ENCODE data around the gene INCA1.
"Not testable (repeated sequence)": the region's sequence is repeated elsewhere in the genome, so short reads cannot be mapped to it uniquely, and the experiment has no call there.

The INCA1 gene

DNA sequence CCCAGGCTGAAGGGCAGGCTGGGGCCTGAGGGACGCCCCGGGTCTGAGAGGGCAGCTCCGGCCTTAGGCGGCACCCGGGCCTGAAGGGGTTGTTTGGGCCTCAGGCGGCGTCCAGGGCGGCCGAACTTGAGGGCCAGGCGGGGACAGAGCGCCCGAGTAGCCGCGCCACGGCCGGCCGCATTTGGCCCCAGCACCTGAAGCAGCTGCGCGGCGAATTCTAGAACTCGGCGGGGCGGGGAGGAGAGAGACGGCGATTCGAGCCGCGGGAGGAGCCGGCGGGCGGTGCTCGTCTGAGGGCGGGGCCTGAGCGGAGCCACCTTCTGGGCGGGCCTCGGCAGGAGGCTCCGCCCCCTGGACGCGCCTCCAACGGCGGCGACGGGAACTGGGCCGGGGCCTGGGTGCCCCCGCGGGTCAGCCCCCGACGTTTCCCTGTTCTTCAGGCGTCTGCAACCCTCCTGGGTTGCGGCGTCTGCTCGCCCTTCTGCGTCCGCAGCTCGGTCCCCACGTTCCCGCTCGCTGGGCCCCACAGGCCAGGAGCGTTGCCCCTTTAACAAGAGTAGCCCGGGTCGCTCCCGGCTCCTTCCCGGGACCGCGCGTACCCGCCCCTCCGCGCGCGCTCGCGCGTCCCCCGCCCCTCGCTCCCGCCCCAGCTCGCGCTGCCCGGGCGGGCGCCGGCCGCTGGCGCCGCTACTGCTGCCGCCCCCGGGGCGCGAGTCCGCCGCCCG lies at the start of gene INCA1, which contains the start of gene KIF1C:
Gene INCA1, minus strand, starts transcription at position 221 of the 725 bp plus-strand sequence. CDS start 3,085 bp downstream, outside the sequence.
Gene KIF1C, plus strand, starts transcription at position 649 of the 725 bp plus-strand sequence. CDS start 2,297 bp downstream, outside the sequence.
- in situ Hi-C loops (cut with MboI; ENCODE audit: low sequenced_read_pairs) = no loop called here

DNA sequence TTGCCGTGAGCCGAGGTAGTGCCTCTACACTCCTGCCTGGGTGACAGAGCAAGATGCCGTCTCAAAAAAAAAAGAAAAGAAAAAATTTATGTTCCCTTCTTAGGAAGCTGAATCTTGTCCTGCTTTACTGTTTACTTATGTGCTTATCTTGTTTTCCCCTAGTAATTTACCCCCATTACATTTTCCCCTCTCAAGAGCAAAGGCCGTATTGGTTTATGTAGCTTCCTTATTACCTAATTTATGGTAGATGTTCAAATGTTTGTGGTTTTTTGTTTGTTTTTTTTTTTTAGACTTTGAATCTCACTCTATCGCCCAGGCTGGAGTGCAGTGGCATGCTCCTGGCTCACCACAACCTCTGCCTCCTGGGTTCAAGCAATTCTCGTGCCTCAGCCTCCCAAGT lies 48.2 kb upstream of the INCA1 start:
- in situ Hi-C loops (cut with MboI; ENCODE audit: low sequenced_read_pairs) = no loop called here

DNA sequence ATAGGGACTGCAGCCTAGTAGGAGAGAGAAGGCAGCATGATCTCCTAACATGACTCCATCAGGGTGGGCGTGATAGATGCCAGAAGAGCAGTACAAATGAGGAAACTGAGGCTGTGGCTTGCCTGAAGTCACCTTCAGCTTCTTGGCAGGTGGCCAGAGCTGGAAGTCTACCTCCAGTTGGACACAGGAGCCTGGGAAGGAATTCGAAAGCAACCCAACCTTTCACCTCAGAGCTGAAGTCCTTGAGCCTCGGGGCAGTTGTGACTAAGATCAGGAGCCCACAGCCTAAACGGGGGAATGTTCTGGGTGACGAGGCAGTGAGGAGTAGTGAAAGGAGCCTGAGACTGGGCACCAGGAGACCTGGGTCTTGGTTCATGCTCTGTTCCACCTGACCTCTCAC lies 47.3 kb upstream of the INCA1 start:
- in situ Hi-C loops (cut with MboI; ENCODE audit: low sequenced_read_pairs) = no loop called here

DNA sequence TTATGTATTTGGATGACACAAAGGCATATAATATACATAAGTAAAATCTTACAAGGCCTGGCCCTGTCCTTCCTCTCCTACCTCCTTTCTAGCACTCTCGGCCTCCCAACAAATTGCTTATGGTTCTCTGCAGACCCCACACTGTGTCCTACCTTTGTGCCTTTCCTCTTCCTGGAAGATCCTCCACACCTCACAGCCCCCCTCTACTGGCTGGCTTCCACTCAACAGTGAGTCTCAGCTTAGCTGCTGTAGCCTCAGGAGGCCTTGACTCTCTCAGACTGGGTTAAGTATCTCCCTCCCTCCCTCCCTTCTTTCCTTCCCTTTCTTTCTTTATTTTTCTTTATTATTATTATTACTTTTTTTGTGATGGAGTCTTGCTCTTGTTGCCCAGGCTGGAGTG lies 46.2 kb upstream of the INCA1 start:
- in situ Hi-C loops (cut with MboI; ENCODE audit: low sequenced_read_pairs) = no loop called here

DNA sequence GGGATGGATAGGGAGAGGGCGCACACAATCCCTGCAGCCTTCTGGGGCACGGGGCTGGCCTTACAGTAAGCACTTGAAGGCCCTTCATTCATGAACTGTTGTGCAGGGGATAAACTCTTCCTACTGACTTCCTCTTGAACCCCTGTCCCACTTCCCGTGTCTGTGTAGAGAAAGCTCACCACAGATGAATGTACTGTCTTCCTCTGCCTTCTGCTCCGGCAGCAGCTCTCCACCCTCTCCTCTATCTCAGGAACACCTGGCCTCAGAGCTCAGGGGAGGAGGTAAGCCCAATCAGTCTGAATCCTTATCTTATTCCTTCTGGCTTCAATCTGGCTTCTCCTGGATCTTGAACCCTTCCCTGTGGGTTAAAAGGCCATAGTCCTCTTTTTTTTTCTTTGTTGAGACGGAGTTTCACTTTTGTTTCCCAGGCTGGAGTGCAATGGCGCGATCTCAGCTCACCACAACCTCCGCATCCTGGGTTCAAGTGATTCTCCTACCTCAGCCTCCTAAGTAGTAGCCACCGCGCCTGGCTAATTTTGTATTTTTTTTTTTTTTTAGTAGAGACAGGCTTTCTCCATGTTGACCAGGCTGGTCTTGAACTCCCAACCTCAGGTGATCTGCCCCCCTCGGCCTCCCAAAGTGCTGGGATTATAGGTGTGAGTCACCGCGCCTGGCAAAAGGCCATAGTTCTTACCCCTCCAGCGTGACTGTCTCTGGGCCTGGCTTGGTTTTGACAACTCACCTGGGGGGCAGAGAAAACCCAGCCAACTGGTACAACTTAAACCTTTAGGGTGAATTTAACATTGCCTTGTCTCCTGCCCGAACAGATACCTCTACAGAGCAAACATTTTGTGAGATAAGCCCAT lies 45.1 kb upstream of the INCA1 start:
- in situ Hi-C loops (cut with MboI; ENCODE audit: low sequenced_read_pairs) = no loop called here

GRCh38 chr17:5035315-5035714 lies 38.0 kb upstream of the INCA1 start, which contains the start of gene SLC52A1:
TSS of gene SLC52A1 (minus strand) at chr17:5035426. CDS start at chr17:5034606, 820 bp downstream.
- in situ Hi-C loops (cut with MboI; ENCODE audit: low sequenced_read_pairs) = no loop called here

- in situ Hi-C loops (cut with MboI; ENCODE audit: low sequenced_read_pairs) = no loop called here
Observed at GRCh38 chr17:5034651-5035050, 37.3 kb upstream of the INCA1 start.

DNA sequence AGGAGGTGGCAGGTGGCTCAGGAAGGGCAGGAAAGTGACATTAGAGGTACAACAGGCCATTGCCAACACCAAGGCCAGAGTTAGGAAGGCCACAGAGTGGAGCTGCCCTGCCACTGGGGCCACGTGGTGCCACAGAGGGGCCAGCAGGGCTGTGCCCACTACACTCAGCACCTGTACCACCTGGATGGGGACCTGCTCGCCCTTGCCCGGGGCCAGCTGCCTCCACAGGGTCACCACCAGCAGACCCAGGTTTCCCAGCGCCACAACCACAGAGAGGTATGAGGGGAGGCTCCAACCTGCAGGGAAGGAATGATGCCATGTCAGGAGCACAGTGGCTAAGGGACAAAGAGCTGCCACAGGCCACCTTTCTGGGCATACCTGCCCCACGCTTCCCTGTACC lies 36.7 kb upstream of the INCA1 start:
- in situ Hi-C loops (cut with MboI; ENCODE audit: low sequenced_read_pairs) = no loop called here

DNA sequence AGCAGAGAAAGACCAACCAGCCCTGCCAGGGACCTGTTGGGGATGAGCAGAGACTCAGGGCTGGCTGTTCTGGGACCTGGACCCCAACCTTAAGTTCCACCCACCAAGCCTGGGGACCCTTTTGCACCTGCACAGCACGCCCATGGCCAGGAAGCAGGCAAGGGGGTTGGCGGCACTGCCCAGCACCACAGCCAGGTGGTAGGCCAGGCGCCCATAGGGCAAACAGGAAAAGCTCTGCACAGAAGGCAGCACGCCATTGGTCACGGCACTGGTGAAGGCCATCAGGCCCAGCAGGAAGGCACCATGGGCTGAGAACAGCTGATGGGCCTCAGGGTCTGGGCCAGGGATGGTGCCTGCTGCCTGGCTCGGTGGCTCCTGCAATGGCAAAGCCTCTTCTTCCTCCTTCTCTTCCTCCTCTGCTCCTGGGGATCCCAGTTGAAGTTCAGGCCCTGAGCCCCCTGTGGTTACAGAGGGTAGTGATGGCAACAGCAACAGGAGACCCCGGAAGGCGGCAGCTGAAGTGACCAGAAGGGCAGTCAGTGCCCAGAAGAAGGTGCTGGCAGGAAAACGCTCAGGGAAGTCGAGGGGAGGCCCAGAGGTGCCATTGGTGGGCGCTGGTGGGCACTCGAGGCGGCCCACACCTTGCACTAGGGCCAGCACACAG lies 36.2 kb upstream of the INCA1 start:
- in situ Hi-C loops (cut with MboI; ENCODE audit: low sequenced_read_pairs) = no loop called here

- in situ Hi-C loops (cut with MboI; ENCODE audit: low sequenced_read_pairs) = no loop called here
Observed at GRCh38 chr17:5032865-5033264, 35.5 kb upstream of the INCA1 start.

DNA sequence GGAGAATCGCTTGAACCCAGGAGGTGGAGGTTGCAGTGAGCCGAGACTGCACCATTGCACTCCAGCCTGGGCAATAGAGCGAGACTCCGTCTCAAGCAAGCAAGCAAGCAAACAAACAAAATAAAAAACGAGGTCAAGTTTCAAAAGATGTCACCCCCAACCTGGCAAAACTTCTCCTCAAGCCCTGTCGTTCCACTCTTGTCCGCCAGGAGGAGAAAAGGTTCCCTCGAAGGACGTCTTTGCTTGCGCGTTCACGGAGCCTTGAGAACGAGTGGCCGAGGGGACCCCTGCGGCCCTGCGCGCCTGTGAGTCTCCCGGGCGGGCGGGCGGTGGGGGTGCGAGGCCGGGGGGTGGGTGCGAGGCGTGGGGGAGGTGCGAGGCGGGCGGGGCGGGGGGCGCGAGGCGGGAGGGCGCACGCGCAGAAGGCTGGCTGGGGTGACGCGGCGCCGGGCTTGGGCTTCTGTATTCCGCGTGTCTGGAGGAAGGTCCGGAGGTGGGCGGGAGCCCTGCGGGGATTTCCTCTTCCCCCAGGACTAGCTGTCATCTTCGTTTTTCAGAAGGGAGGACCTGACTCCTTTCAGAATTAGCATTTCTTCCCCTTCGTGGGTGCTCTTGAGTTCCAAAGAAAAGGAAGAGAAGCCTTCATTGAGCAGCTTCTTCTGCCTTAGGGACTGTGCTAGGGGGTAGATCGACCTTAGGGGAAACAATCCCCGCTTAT lies 34.2 kb upstream of the INCA1 start:
- in situ Hi-C loops (cut with MboI; ENCODE audit: low sequenced_read_pairs) = no loop called here

DNA sequence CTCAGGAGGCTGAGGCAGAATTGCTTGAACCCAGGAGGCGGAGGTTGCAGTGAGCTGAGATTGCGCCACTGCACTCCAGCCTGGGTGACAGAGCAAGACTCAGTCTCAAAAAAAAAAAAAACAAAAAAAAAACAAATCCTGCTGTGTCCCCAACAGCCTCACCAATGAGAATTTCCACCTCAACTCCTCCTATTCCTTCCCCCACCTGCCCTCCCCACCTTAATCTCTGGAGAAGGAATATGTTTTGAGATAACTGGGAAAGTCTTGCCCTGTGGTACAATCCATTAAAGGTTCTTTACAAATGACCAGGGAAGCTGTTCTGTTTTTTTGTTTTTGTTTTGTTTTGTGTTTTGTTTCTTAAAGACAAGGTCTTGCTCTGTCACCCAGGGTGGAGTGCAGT lies 32.8 kb upstream of the INCA1 start:
- in situ Hi-C loops (cut with MboI; ENCODE audit: low sequenced_read_pairs) = not testable (repeated sequence)

DNA sequence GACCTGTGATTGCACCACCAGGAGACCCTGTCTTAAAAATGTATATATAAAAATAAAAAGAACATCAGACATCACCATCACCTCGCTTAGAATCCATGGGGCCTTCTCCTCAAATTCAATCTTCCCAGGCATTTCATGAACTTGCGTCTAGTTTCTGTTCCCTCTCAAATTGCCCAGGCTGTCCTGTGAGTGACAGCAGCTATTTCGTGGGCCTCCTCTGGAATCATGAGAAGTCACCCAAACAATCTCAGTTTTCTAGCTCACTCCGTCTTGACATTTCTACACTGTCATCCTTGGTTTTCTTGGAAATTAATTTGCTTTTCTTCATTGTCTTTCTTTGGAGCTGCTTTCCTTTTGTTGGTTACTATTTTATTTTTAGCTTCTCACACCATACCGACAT lies 30.6 kb upstream of the INCA1 start:
- in situ Hi-C loops (cut with MboI; ENCODE audit: low sequenced_read_pairs) = no loop called here

- in situ Hi-C loops (cut with MboI; ENCODE audit: low sequenced_read_pairs) = no loop called here
Observed at GRCh38 chr17:5027299-5027698, 30.0 kb upstream of the INCA1 start.

- in situ Hi-C loops (cut with MboI; ENCODE audit: low sequenced_read_pairs) = no loop called here
Observed at GRCh38 chr17:5024604-5025003, 27.3 kb upstream of the INCA1 start.

GRCh38 chr17:5023588-5024147 lies 26.3 kb upstream of the INCA1 start:
- in situ Hi-C loops (cut with MboI; ENCODE audit: low sequenced_read_pairs) = no loop called here

DNA sequence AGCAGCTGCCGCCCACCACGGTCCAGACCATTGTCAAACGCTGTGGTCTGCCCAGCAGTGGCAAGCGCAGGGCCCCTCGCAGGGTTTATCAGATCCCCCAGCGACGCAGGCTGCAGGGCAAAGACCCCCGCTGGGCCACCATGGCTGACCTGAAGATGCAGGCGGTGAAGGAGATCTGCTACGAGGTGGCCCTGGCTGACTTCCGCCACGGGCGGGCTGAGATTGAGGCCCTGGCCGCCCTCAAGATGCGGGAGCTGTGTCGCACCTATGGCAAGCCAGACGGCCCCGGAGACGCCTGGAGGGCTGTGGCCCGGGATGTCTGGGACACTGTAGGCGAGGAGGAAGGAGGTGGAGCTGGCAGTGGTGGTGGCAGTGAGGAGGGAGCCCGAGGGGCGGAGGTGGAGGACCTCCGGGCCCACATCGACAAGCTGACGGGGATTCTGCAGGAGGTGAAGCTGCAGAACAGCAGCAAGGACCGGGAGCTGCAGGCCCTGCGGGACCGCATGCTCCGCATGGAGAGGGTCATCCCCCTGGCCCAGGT lies 24.9 kb upstream of the INCA1 start:
- in situ Hi-C loops (cut with MboI; ENCODE audit: low sequenced_read_pairs) = no loop called here

DNA sequence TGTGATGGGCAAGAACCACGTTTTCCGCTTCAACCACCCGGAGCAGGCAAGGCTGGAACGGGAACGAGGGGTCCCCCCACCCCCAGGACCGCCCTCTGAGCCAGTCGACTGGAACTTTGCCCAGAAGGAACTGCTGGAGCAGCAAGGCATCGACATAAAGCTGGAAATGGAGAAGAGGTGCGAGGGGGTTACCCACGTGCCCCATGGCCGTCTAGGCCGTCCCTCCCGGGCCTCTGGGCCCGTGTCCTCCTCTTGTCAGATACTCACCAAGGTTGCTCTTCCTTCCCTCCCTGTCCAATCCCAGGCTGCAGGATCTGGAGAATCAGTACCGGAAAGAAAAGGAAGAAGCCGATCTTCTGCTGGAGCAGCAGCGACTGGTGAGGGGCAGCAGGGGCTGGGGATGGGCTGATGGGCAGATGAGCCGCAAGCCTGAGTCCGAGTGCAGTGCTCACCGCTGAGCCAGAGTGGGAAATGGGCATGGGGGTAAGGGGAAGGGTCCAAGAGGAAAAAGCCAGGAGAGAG lies 23.2 kb upstream of the INCA1 start:
- in situ Hi-C loops (cut with MboI; ENCODE audit: low sequenced_read_pairs) = no loop called here

DNA sequence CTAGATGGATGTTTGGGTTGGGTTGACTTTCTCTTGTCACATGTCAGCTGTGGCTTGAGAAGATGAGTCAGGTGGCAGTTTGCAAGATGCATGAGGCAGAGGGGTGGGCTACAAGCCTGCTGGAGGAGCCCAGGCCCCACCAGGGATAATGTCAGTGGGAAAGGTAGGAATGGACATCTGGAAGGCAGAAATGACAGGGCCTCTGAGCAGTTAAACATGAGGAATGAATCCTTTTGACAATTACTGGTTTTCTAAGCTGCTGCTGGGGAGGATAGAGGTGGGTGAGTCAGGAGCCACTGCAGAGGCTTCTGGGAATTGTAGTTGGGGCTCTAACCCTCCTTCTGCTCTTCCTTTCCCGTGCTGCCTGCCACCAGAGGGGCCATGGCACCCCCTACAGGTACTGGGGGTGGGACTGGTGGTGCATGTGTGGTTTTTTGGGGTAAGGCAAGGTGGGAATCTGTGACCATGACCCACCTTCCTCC lies 22.2 kb upstream of the INCA1 start:
- in situ Hi-C loops (cut with MboI; ENCODE audit: low sequenced_read_pairs) = no loop called here

DNA sequence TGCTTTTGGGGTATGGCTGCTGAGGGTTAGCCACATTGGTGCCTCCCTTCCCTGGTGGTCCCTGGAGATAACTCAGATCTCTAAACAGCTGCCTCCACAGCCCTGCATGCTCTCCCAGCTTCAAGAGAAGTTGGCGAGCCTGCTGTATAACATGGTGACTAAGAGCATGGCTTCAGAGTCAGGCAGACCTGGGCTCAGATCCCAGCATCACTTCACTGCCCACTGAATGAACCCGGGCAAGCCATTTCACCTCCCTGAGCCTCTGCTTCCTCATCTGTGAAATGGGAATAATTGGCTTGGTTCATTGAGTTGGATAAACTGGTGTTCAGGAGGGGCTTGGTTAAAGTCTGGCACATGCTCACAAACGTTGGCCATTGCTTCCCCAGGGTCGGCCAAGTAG lies 17.0 kb upstream of the INCA1 start:
- in situ Hi-C loops (cut with MboI; ENCODE audit: low sequenced_read_pairs) = no loop called here
